K562 (cell line): ENCODE measurements around the gene COL5A3. TPM values are rescaled to one million over a fixed set of nuclear protein-coding genes. Genes with fewer than 3 reads are reported as not detected.

Experiments used
- CREB3 ChIP-seq: fragments of 450-650 bp; conservative IDR thresholded peaks from 2 replicates; pipeline ENCODE4 v1.6.1; 2016; ENCODE audit warnings: missing genetic modification characterization, low read depth, mild to moderate bottlenecking, missing compliant biosample characterization, moderate library complexity
- FOXJ2 ChIP-seq: fragments of 200-800 bp; sonication (Bioruptor generic); IDR thresholded peaks from 2 replicates; pipeline ENCODE4 v1.6.1; 2016; ENCODE audit warnings: missing genetic modification characterization, missing compliant biosample characterization
- HDAC6 ChIP-seq: IDR thresholded peaks from 2 replicates; pipeline ENCODE4 v1.6.1; 2012; ENCODE audit warnings: low read depth, mild to moderate bottlenecking, control low read depth, inconsistent platforms, low read length, moderate library complexity
- KAT8 ChIP-seq: fragments of 450-650 bp; IDR thresholded peaks from 2 replicates; pipeline ENCODE4 v1.6.1; 2016; ENCODE audit warnings: low read depth, mild to moderate bottlenecking
- MGA ChIP-seq: fragments of 450-650 bp; IDR thresholded peaks from 2 replicates; pipeline ENCODE4 v1.6.1; 2016; ENCODE audit warnings: mild to moderate bottlenecking, moderate library complexity
- MXD1 ChIP-seq: fragments of 250-450 bp; sonication (Bioruptor Pico); IDR thresholded peaks from 2 replicates; pipeline ENCODE4 v1.8.0; 2021; ENCODE audit warnings: borderline replicate concordance, mild to moderate bottlenecking, moderate library complexity; ENCODE audit not compliant: poor library complexity, severe bottlenecking
- POLR2AphosphoS5 ChIP-seq: IDR thresholded peaks from 2 replicates; pipeline ENCODE4 v1.6.1; 2011; ENCODE audit warnings: mild to moderate bottlenecking, low read depth, low read length, moderate library complexity; ENCODE audit not compliant: control insufficient read depth, insufficient read depth
- SAP30 ChIP-seq: fragments of 200-600 bp; sonication (generic); IDR thresholded peaks from 2 replicates; pipeline ENCODE4 v1.6.1; 2012; ENCODE audit warnings: borderline replicate concordance, low read depth, mild to moderate bottlenecking, moderate library complexity, low read length, control low read depth, inconsistent platforms; ENCODE audit not compliant: insufficient read depth, poor library complexity, severe bottlenecking
- ZNF174 ChIP-seq: fragments of 250-450 bp; sonication (Bioruptor Pico); IDR thresholded peaks from 2 replicates; pipeline ENCODE4 v1.4.0; 2020; ENCODE audit warnings: mild to moderate bottlenecking
- ZNF280A ChIP-seq: fragments of 450-650 bp; IDR thresholded peaks from 2 replicates; pipeline ENCODE4 v1.6.1; 2018; ENCODE audit warnings: mild to moderate bottlenecking, low read depth; ENCODE audit not compliant: partially characterized antibody
- ZNF445 ChIP-seq: fragments of 250-450 bp; sonication (Bioruptor Pico); IDR thresholded peaks from 2 replicates; pipeline ENCODE4 v1.4.0; 2020; ENCODE audit warnings: low read depth, mild to moderate bottlenecking, moderate library complexity
- polyA plus RNA-seq, 8 experiments: library from polyadenylated mRNA; depleted of rRNA in 4 of 8; stranded (reverse) in 5 of 8; unstranded in 3 of 8; fragments of >200 nt; fragmentation: Nextera tagmentation in 2 of 8; fragmentation: Illumina TruSeq in 1 of 8; extraction: Ambion mirVana in 2 of 8; extraction: Trizol in 1 of 8; gene quantifications; 2 replicates each; pipeline versions ENCODE4 v1.2.1 to v1.2.3, GENCODE V29; 2011 to 2014; ENCODE audit warnings: inconsistent platforms in 1 of 8, missing spikeins in 1 of 8
- total RNA-seq, 7 experiments: library from RNA; depleted of rRNA in 6 of 7; stranded (reverse); fragments of >200 nt in 6 of 7; fragmentation: Illumina TruSeq in 2 of 7; extraction: Trizol in 2 of 7; gene quantifications; 2 replicates each; pipeline versions ENCODE4 v1.2.1 to v1.2.3, GENCODE V29; 2011 to 2021; ENCODE audit warnings: low replicate concordance in 1 of 7

The COL5A3 gene
- total and polyA plus RNA-seq, 9 of the 15 experiments (the other 6 are each of a cell fraction or from before 2014, with no cell fraction given): 0.01 to 0.02 TPM; not detected in 7

- TF ChIP-seq MXD1 (CRISPR knock-in tag) (peak; percentile 64), FOXJ2 (no peak), ZNF280A (no peak), POLR2AphosphoS5 (no peak), CREB3 (tag) (no peak), KAT8 (no peak), ZNF445 (CRISPR knock-in tag) (no peak), ZNF174 (CRISPR knock-in tag) (no peak), MGA (peak; percentile 57), HDAC6 (no peak), SAP30 (no peak)
Measured at GRCh38 chr19:10027158-10027997, 17.1 kb upstream of the COL5A3 start (continued).
